Daoy (cell line): Measurements from ENCODE around the gene REPS2. TPM values are rescaled to one million over a fixed set of nuclear protein-coding genes. Genes with fewer than 3 reads are reported as not detected.

Experiments
- DNase-seq: peaks from one replicate; pipeline ENCODE4 v3.0.0-alpha.2; 2015; ENCODE audit warnings: low read depth
- total RNA-seq: library from RNA; depleted of rRNA; stranded (reverse); fragments of >200 nt; shearing (Covaris generic); gene quantifications from 2 replicates; pipeline ENCODE4 v1.2.3, GENCODE V29; 2014

The REPS2 gene
- total RNA-seq, 1 experiment from 2014 or later: 0.97 TPM

GRCh38 chrX:17000751-17001150 lies 54.3 kb downstream of the REPS2 start:
- no peak for DNase-seq

DNA sequence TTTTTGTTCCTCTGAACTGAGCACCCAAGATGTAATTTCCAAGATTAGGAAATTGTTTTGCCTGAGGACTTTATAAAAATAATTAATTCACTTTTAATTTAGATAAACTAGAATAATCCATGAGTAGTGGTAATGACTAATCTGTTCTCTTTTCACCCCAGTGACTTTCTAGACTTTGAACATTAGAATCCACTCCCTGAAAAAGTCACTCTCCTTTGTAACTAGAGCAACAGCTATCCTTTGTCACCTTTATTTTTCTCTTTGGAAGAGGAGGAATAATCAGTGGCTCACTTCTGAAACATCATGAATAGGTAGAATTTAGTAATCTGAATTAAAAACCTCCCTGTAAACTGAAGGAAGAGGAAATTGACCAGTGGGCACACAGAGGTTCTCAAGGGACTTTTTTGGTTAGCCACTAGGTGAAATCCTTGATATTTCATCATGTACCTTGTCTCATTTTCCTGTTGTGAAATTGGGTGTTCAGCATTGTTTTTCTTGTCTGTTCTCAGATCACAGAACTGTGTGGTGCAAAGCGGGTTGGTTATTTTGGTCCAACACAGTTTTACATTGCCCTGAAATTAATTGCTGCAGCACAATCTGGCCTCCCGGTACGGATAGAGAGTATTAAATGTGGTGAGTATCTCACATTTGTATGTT lies 59.4 kb downstream of the REPS2 start:
- no peak for DNase-seq

- DNase-seq: peak; percentile 32
Observed at GRCh38 chrX:17007134-17007768, 60.8 kb downstream of the REPS2 start.

DNA sequence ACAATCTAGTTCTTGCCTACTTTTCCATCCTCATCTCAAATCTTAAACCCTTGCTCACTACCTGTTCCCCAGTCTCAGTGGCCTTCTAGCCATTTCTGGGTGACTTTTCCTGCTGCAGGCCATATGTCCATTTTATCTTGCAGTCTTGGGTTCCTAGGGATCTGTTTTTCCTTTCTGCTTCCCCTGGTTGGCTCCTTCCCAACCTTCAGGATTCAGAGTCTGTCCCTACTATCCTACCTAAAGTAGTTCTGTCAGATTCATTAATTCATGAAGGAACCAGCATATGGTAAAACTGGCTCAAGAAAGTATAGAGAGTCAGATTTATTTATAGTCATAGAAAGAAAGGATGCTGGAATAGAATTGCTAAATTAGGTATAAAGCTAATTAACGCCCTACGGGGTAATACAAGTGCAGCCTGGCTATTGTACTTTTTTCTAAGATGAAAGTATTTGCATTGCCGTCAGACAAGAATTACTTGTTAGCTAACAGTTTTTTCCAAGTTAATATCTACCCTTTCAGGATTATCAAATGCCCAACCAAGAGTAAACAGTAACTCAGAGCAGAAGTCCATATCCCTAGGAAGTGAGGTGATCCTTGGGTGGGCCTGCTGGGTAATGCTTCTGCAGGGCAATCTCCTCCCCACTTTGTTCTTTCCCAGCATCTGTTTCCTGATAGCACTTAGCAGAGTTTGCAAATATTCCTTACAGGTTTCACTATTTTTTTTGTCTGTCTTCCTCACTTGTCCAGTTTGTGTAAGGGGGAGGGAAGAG lies 63.6 kb downstream of the REPS2 start:
- DNase-seq: no peak

- no peak for DNase-seq
Observed at GRCh38 chrX:17012465-17012864, 66.0 kb downstream of the REPS2 start.

- no peak for DNase-seq
Observed at GRCh38 chrX:17014216-17014615, 67.8 kb downstream of the REPS2 start.

- no peak for DNase-seq
Observed at GRCh38 chrX:17017134-17017533, 70.7 kb downstream of the REPS2 start.

DNA sequence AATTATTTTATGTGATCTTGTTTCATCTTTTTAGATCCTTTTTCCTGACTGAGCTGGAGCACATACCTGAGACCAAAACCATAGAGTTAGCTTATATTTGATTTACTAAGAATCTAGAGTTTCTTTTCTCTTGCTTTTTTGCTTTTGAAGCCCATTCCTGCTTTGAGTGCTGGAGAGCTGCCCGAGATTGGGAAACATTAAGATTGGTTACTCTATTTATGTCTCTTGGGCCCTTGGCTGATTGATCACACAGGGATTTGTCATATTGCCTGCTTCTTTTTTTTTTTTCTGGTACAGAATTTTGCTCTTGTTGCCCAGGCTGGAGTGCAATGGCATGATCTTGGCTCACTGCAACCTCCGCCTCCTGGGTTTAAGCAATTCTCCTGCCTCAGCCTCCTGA lies 73.9 kb downstream of the REPS2 start:
- no peak for DNase-seq

- DNase-seq: no peak
Observed at GRCh38 chrX:17020851-17021821, 74.7 kb downstream of the REPS2 start.

DNA sequence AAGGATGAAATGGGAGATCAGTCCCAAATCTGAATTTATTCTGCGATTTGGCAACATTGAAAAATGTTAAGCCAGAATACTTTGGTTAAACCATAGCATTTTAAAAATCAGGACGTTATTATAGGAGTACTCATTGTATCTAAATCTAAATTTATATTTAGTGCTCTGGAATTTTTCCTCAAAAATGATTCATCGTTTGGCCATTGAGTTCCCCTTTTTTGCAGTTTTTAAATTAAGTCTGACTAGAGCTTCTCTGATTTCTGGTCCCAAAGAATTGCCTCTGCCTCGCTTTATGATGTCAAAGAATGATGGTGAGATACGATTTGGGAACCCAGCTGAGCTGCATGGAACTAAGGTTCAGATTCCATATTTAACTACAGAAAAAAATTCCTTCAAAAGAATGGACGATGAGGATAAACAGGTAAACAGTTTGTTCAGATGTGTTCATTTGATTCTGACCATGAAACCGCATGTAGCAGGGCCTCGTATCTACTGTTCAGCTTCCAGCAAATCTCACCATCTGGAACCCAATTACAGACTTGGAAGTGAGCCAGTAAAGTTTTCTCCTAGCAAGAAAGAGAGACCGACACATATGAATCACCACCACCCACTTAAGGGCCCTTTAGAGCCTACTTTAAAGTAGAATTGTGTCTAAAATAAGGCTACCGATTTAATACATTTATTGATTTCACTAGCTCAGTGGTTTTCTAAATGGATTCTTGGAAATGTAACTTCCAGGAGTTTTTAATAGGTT lies 75.6 kb downstream of the REPS2 start:
- peak; percentile 65 for DNase-seq

- no peak for DNase-seq
Observed at GRCh38 chrX:17023661-17024060, 77.2 kb downstream of the REPS2 start.

GRCh38 chrX:17024886-17025285 lies 78.4 kb downstream of the REPS2 start:
- peak; percentile 50 for DNase-seq

- no peak for DNase-seq
Observed at GRCh38 chrX:17025621-17026302, 79.3 kb downstream of the REPS2 start.

- DNase-seq: no peak
Observed at GRCh38 chrX:17027931-17028330, 81.5 kb downstream of the REPS2 start.

- DNase-seq: no peak
Observed at GRCh38 chrX:17028356-17028755, 81.9 kb downstream of the REPS2 start.

GRCh38 chrX:17030092-17030491 lies 83.6 kb downstream of the REPS2 start:
- no peak for DNase-seq

- no peak for DNase-seq
Observed at GRCh38 chrX:17030580-17031270, 84.3 kb downstream of the REPS2 start.

GRCh38 chrX:17031827-17032226 lies 85.4 kb downstream of the REPS2 start:
- DNase-seq: no peak

GRCh38 chrX:17032351-17032750 lies 85.9 kb downstream of the REPS2 start:
- DNase-seq: peak; percentile 86

DNA sequence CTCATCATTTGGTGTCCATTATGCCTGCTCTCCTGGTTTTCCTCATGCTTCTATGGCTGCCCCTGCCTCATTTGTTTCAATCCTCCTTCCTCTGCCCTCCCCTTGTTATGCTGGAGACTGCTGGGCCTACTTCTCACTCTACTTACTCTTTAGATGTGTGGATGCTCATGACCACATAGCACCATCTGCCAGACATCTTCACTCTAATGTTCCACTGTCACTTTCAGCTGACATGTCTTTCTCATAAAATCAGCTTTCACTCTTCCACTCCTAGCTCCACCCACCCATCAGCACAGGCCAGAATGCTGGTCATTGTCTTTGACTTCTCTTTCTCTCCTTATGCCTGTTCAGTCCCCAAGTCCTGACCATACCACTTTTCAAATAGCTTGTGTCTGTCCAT lies 86.8 kb downstream of the REPS2 start:
- no peak for DNase-seq
